GM23338 (cell line): Measurements from ENCODE around the gene SRF.

ENCODE experiments used
- CREB1 ChIP-seq: fragments of 250-450 bp; sonication (Bioruptor Pico); IDR thresholded peaks from 2 replicates; pipeline ENCODE4 v1.5.0; 2020; ENCODE audit warnings: low read depth, mild to moderate bottlenecking, moderate library complexity
- EZH2 ChIP-seq: fragments of 200-600 bp; sonication (generic); IDR thresholded peaks from one replicate; pipeline ENCODE4 v1.8.0; 2017; ENCODE audit warnings: antibody characterized with exemption, mild to moderate bottlenecking, low read depth; ENCODE audit not compliant: unreplicated experiment
- EZH2phosphoT487 ChIP-seq: fragments of 200-600 bp; sonication (generic); IDR thresholded peaks from one replicate; pipeline ENCODE4 v1.8.1; 2018; ENCODE audit warnings: antibody characterized with exemption; ENCODE audit not compliant: unreplicated experiment
- JUNB ChIP-seq: IDR thresholded peaks from one replicate; pipeline ENCODE4 v1.6.1; 2016; ENCODE audit warnings: antibody characterized with exemption; ENCODE audit not compliant: unreplicated experiment
- POLR2AphosphoS5 ChIP-seq: IDR thresholded peaks from 2 replicates; pipeline ENCODE4 v1.6.1; 2016; ENCODE audit warnings: antibody characterized with exemption, low read depth
- REST ChIP-seq: IDR thresholded peaks from one replicate; pipeline ENCODE4 v1.6.1; 2018; ENCODE audit warnings: antibody characterized with exemption; ENCODE audit not compliant: unreplicated experiment
- ZNF331 ChIP-seq: fragments of 250-450 bp; sonication (Bioruptor Pico); IDR thresholded peaks from 2 replicates; pipeline ENCODE4 v1.5.0; 2020; ENCODE audit warnings: low read depth, mild to moderate bottlenecking, moderate library complexity
- TF ChIP-seq, protein P1 (sequence below), 2 experiments: fragments of 200-600 bp in 1 of 2; sonication (generic) in 1 of 2; conservative IDR thresholded peaks; 2 replicates each; pipeline versions ENCODE4 v1.5.1 to v1.6.1; 2016 to 2017; ENCODE audit warnings: antibody characterized with exemption in 2 of 2, low read depth in 2 of 2, mild to moderate bottlenecking in 2 of 2, moderate library complexity in 1 of 2

- TF ChIP-seq JUNB (no peak), REST (no peak), EZH2phosphoT487 (no peak), ZNF331 (CRISPR knock-in tag) (no peak), CREB1 (CRISPR knock-in tag) (no peak), POLR2AphosphoS5 (no peak), EZH2 (no peak)
- TF ChIP-seq, protein P1, sequence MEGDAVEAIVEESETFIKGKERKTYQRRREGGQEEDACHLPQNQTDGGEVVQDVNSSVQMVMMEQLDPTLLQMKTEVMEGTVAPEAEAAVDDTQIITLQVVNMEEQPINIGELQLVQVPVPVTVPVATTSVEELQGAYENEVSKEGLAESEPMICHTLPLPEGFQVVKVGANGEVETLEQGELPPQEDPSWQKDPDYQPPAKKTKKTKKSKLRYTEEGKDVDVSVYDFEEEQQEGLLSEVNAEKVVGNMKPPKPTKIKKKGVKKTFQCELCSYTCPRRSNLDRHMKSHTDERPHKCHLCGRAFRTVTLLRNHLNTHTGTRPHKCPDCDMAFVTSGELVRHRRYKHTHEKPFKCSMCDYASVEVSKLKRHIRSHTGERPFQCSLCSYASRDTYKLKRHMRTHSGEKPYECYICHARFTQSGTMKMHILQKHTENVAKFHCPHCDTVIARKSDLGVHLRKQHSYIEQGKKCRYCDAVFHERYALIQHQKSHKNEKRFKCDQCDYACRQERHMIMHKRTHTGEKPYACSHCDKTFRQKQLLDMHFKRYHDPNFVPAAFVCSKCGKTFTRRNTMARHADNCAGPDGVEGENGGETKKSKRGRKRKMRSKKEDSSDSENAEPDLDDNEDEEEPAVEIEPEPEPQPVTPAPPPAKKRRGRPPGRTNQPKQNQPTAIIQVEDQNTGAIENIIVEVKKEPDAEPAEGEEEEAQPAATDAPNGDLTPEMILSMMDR (conservative IDR thresholded peaks at IDR 0.05; ENCODE audit: low read depth in 2 of 2): no peak
Measured at GRCh38 chr6:43123461-43124314, 47.4 kb upstream of the SRF start.
